Measurements from ENCODE around the gene HSDL2.
A peak's percentile ranks its signal among the peaks of the same experiment; 100 is the strongest.

HSDL2 gene

DNA sequence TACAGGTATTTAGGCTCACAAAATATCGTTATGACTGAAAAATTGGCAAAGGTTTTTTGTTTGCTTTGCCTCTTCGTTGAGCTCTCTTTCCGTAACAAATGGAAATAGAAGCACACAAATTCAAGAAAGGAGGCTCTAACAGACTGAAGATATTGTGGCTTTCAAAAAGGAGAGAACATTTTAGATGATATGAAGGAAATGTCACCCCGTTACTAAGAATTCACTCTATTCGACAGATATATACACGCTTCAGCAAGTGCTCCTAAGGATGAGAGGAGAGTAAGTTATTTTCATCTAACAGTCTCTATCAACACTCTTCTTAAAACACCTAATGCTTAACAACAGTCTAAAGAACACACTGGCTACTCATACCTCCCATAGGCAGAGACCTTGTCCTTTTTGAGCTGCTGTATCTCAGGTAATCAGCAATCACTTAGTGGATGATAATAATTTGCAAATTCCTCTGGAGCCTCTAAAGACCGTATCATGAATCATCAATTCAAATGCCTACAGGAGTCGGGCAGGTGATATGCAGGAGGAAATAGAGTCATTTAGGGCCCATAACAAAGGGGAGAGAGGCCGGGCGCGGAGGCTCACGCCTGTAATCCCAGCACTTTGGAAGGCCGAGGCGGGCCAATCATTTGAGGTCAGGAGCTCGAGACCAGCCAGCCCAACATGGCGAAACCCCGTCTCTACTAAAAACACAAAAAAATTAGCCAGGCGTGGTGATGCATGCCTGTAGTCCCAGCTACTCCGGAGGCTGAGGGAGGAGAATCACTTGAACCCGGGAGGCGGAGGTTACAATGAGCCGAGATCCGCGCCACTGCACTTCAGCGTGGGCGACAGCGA lies 1.4 kb upstream of the HSDL2 start:
- TF ChIP-seq, protein P1, sequence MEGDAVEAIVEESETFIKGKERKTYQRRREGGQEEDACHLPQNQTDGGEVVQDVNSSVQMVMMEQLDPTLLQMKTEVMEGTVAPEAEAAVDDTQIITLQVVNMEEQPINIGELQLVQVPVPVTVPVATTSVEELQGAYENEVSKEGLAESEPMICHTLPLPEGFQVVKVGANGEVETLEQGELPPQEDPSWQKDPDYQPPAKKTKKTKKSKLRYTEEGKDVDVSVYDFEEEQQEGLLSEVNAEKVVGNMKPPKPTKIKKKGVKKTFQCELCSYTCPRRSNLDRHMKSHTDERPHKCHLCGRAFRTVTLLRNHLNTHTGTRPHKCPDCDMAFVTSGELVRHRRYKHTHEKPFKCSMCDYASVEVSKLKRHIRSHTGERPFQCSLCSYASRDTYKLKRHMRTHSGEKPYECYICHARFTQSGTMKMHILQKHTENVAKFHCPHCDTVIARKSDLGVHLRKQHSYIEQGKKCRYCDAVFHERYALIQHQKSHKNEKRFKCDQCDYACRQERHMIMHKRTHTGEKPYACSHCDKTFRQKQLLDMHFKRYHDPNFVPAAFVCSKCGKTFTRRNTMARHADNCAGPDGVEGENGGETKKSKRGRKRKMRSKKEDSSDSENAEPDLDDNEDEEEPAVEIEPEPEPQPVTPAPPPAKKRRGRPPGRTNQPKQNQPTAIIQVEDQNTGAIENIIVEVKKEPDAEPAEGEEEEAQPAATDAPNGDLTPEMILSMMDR (IDR thresholded peaks at IDR 0.05; ENCODE audit: low read depth, low read length): no peak
- DNase-seq: no peak
- no peaks in the 10 kb centered on the region for H3K36me3 ChIP-seq
- no peaks in the 10 kb centered on the region for H3K27me3 ChIP-seq
- H3K4me3 ChIP-seq (ENCODE audit: low read depth, low read length): peak overlapping the region; percentile 74
- H3K9me3 ChIP-seq: no peaks in the 10 kb centered on the region
- H3K4me1 ChIP-seq: no peaks in the 10 kb centered on the region

DNA sequence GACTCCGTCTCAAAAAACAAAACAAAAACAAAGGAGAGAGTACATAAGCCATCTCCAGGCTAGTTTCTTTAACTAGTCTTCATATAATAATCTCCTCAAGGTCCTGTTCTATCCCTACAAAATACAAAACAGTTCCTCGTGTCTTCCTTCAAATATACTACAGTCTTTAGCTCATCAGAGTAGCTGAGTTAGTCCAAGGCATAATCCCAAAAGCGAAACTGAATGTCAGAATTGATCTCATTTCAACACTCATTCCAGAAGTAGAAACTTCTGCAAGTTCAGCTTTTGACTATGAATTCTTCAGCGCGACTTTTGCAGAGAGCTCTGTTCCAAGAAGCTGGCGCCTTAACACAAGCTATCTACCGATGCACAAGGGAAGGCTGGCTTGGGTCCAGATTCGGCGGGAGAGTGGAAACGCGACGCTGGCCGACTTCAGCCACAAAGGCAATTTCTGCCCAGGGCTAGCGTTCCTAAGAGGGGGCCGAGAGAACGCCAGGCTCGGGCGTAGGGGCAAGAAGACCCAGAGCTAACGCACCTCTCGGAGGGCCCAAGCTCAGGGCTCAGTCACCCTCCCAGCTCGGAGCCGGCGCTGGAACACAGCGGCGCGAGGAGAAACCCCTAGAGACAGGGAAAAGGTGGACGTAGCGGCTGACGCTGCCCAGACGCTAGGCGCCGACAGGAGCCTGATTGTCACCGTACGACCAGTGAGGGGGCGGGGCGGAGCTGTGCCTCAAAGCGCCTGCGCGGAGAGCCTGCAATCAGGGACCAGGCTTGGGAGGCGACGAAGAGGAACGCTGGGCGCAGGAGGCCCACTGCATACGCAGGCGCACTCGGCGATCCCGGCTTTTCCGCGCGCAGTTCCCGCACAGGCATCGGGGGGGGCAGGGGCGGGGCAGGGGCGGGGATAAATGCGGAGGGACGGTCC lies 469 bp upstream of the HSDL2 start:
- no peaks in the 10 kb centered on the region for H3K4me1 ChIP-seq

DNA sequence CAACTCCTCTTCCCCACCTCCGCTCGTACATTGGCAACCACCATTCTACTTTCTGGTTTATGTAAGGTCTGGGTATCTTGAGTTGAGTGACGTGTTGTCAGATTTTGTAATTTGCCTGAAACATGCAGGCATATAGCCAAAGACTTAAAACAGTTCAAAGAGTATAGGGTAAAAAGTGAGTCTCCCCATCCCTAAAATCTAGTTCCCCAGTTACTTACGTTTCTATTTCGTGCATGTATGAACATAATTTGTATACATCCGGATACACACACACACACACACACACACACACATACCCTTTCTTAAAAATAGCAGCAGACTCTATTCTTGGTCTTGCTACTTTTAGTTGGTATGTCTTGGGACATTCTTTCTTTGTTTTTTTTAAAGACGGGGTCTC lies 915 bp downstream of the HSDL2 start:
- no peaks in the 10 kb centered on the region for H3K9me3 ChIP-seq
- peak overlapping the region; percentile 91 for H3K4me3 ChIP-seq (ENCODE audit: low read depth, low read length)
- no peaks in the 10 kb centered on the region for H3K27me3 ChIP-seq
- DNase-seq: no peak
- H3K36me3 ChIP-seq: no peaks in the 10 kb centered on the region
- TF ChIP-seq, protein P1 (IDR thresholded peaks at IDR 0.05; ENCODE audit: low read depth, low read length): no peak
- H3K4me1 ChIP-seq: no peaks in the 10 kb centered on the region

More for the DNA sequence above, 469 bp upstream of the HSDL2 start:
- peak; percentile 100 for DNase-seq
- TF ChIP-seq, protein P1 (IDR thresholded peaks at IDR 0.05; ENCODE audit: low read depth, low read length): no peak
- Histone ChIP-seq H3K4me3 (ENCODE audit: low read depth, low read length) (peak overlapping the region; percentile 91), H3K36me3 (no peaks in the 10 kb centered on the region), H3K9me3 (no peaks in the 10 kb centered on the region), H3K27me3 (no peaks in the 10 kb centered on the region)

DNA sequence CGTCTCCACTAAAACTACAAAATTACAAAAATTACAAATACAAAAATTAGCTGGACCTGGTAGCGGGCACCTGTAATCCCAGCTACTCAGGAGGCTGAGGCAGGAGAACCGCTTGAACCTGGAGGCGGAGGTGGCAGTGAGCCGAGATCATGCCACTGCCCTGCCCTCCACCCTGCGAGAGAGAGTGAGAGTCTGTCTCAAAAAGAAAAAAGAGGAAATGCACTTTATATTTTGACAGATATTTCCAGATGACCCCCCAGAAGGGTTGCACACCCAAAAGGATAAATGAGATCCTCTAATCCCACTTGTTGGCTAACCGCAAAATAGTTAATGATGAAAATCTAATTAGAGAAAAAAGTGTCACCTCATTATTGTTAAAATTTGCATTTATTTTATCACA lies 2.2 kb downstream of the HSDL2 start:
- Histone ChIP-seq H3K27me3 (no peaks in the 10 kb centered on the region), H3K4me3 (ENCODE audit: low read depth, low read length) (no peak overlapping the region), H3K36me3 (no peaks in the 10 kb centered on the region), H3K9me3 (no peaks in the 10 kb centered on the region), H3K4me1 (no peaks in the 10 kb centered on the region)
- no peak for DNase-seq
- TF ChIP-seq, protein P1 (IDR thresholded peaks at IDR 0.05; ENCODE audit: low read depth, low read length): no peak

- TF ChIP-seq, protein P1 (IDR thresholded peaks at IDR 0.05; ENCODE audit: low read depth, low read length): no peak
- Histone ChIP-seq H3K4me3 (ENCODE audit: low read depth, low read length) (no peak overlapping the region), H3K4me1 (no peaks in the 10 kb centered on the region)
These were observed 2.8 kb downstream of the HSDL2 start for GRCh38 chr9:112382501-112383364.

More at GRCh38 chr9:112382501-112383364, 2.8 kb downstream of the HSDL2 start:
- Histone ChIP-seq H3K9me3 (no peaks in the 10 kb centered on the region), H3K27me3 (no peaks in the 10 kb centered on the region), H3K36me3 (no peaks in the 10 kb centered on the region)
- DNase-seq: no peak

All from BE2C (cell line).